ENCODE results near the gene ARHGEF9.

DNA sequence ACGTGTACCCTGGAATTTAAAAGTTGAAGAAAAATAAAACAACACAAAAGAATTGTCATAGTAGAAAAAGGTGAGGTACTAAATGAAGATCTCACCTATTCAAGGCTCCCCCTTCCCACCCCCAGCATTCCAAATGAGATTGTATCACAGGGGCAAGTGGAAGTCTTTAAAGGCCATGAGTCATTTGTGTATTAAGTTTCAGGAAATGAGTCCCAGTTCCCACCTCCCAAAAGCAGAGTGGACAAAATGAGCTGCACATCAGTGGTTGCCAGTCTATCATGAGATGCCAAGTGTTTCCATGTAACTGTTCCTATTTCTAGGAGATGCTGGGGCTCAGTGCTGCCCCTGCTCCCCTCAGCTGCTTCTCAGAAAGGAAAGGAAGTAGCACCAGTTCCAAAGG, 20.1 kb downstream of the ARHGEF9 start:
- TF ChIP-seq, protein P1, sequence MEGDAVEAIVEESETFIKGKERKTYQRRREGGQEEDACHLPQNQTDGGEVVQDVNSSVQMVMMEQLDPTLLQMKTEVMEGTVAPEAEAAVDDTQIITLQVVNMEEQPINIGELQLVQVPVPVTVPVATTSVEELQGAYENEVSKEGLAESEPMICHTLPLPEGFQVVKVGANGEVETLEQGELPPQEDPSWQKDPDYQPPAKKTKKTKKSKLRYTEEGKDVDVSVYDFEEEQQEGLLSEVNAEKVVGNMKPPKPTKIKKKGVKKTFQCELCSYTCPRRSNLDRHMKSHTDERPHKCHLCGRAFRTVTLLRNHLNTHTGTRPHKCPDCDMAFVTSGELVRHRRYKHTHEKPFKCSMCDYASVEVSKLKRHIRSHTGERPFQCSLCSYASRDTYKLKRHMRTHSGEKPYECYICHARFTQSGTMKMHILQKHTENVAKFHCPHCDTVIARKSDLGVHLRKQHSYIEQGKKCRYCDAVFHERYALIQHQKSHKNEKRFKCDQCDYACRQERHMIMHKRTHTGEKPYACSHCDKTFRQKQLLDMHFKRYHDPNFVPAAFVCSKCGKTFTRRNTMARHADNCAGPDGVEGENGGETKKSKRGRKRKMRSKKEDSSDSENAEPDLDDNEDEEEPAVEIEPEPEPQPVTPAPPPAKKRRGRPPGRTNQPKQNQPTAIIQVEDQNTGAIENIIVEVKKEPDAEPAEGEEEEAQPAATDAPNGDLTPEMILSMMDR (IDR thresholded peaks at IDR 0.05), result no peak
- no peak for TF ChIP-seq POLR2A (IDR thresholded peaks at IDR 0.05)

Measured in adrenal gland (tissue), 5 donors.